PC-3 (cell line): ENCODE results near the gene MAGEA6.

Experiments used
- CTCF ChIP-seq: fragments of 300-600 bp; sonication (generic); conservative IDR thresholded peaks from 2 replicates; pipeline ENCODE4 v1.5.1; 2017; ENCODE audit warnings: antibody characterized with exemption, low read depth, mild to moderate bottlenecking, low read length
- EZH2 ChIP-seq: fragments of 300-600 bp; sonication (generic); IDR thresholded peaks from one replicate; pipeline ENCODE4 v1.6.1; 2017; ENCODE audit warnings: antibody characterized with exemption, mild to moderate bottlenecking, low read length; ENCODE audit not compliant: unreplicated experiment
- EZH2phosphoT487 ChIP-seq: fragments of 300-600 bp; sonication (generic); IDR thresholded peaks from 2 replicates; pipeline ENCODE4 v1.6.1; 2018; ENCODE audit warnings: mild to moderate bottlenecking, antibody characterized with exemption, low read length, borderline replicate concordance

GRCh38 chrX:152810403-152810802, 40.9 kb upstream of the MAGEA6 start:
- TF ChIP-seq CTCF (no peak), EZH2 (no peak), EZH2phosphoT487 (no peak)
